ENCODE results near the gene SERPINA4.

- no peak for TF ChIP-seq CTCF (conservative IDR thresholded peaks at IDR 0.05; ENCODE audit: low read length)
- TF ChIP-seq EZH2phosphoT487 (IDR thresholded peaks at IDR 0.05; ENCODE audit: borderline replicate concordance) = no peak
Observed at GRCh38 chr14:94564381-94564780, 3.1 kb downstream of the SERPINA4 start.

Measured in Loucy (cell line).